ENCODE data around the gene NMNAT2. TPM values are rescaled to one million over a fixed set of nuclear protein-coding genes. Genes with fewer than 3 reads are reported as not detected.

The NMNAT2 gene
- total RNA-seq, 1 experiment from 2014 or later, result 8.8 TPM

GRCh38 chr1:183227422-183228346, 190.5 kb downstream of the NMNAT2 start:
- CTCF ChIA-PET, result interaction anchor here (0.6 to 3.7 kb wide), 39 partner anchors 7 to 428 kb away, joined by 3 to 29 read pairs (median 4); partner anchors contain the start of gene LAMC2
- POLR2A ChIA-PET, result interaction anchor here (0.6 kb wide), 1 partner anchor 33 kb away, joined by 7 read pairs; no protein-coding TSS in a partner anchor

GRCh38 chr1:183226963-183227362, 191.2 kb downstream of the NMNAT2 start:
- CTCF ChIA-PET, result interaction anchor here (0.9 to 3.7 kb wide), 15 partner anchors 8 to 360 kb away, joined by 3 to 29 read pairs (median 9); partner anchors contain the start of gene LAMC2
- ATAC-seq, result no peak; the same call in 1 of the 2 replicates
- Mint-ChIP-seq H3K27me3 (ENCODE audit: low read depth) (no peaks in the 10 kb centered on the region), H3K36me3 (no peaks in the 10 kb centered on the region), H3K9me3 (no peaks in the 10 kb centered on the region), H3K4me3 (no peak overlapping the region), H3K27ac (no peak overlapping the region), H3K4me1 (peaks cover 23% of the 10 kb centered on the region)
- DNase-seq (ENCODE audit: low spot score), result no peak
- POLR2A ChIA-PET, result interaction anchor here (0.6 kb wide), 1 partner anchor 34 kb away, joined by 7 read pairs; no protein-coding TSS in a partner anchor
- no peak for TF ChIP-seq ZNF281 (CRISPR knock-in tag; IDR thresholded peaks at IDR 0.05)
- TF ChIP-seq, protein P1, sequence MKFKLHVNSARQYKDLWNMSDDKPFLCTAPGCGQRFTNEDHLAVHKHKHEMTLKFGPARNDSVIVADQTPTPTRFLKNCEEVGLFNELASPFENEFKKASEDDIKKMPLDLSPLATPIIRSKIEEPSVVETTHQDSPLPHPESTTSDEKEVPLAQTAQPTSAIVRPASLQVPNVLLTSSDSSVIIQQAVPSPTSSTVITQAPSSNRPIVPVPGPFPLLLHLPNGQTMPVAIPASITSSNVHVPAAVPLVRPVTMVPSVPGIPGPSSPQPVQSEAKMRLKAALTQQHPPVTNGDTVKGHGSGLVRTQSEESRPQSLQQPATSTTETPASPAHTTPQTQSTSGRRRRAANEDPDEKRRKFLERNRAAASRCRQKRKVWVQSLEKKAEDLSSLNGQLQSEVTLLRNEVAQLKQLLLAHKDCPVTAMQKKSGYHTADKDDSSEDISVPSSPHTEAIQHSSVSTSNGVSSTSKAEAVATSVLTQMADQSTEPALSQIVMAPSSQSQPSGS (CRISPR knock-in tag; IDR thresholded peaks at IDR 0.05; ENCODE audit: borderline replicate concordance, low read depth), result no peak
- TF ChIP-seq, protein P2, sequence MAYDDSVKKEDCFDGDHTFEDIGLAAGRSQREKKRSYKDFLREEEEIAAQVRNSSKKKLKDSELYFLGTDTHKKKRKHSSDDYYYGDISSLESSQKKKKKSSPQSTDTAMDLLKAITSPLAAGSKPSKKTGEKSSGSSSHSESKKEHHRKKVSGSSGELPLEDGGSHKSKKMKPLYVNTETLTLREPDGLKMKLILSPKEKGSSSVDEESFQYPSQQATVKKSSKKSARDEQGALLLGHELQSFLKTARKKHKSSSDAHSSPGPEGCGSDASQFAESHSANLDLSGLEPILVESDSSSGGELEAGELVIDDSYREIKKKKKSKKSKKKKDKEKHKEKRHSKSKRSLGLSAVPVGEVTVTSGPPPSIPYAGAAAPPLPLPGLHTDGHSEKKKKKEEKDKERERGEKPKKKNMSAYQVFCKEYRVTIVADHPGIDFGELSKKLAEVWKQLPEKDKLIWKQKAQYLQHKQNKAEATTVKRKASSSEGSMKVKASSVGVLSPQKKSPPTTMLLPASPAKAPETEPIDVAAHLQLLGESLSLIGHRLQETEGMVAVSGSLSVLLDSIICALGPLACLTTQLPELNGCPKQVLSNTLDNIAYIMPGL (CRISPR knock-in tag; IDR thresholded peaks at IDR 0.05), result no peak
- TF ChIP-seq, protein P3, sequence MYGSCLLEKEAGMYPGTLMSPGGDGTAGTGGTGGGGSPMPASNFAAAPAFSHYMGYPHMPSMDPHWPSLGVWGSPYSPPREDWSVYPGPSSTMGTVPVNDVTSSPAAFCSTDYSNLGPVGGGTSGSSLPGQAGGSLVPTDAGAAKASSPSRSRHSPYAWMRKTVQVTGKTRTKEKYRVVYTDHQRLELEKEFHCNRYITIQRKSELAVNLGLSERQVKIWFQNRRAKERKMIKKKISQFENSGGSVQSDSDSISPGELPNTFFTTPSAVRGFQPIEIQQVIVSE (CRISPR knock-in tag; IDR thresholded peaks at IDR 0.05; ENCODE audit: borderline replicate concordance), result no peak
- TF ChIP-seq GABPB1 (CRISPR knock-in tag; IDR thresholded peaks at IDR 0.05), result no peak
- no peak for TF ChIP-seq FOXP1 (CRISPR knock-in tag; IDR thresholded peaks at IDR 0.05; ENCODE audit: borderline replicate concordance)
- no peak for TF ChIP-seq ESRRA (CRISPR knock-in tag; IDR thresholded peaks at IDR 0.05; ENCODE audit: borderline replicate concordance)
- no peak for TF ChIP-seq NR2C2 (CRISPR knock-in tag; IDR thresholded peaks at IDR 0.05)
- TF ChIP-seq MAX (CRISPR knock-in tag; IDR thresholded peaks at IDR 0.05), result no peak
- TF ChIP-seq, protein P4, sequence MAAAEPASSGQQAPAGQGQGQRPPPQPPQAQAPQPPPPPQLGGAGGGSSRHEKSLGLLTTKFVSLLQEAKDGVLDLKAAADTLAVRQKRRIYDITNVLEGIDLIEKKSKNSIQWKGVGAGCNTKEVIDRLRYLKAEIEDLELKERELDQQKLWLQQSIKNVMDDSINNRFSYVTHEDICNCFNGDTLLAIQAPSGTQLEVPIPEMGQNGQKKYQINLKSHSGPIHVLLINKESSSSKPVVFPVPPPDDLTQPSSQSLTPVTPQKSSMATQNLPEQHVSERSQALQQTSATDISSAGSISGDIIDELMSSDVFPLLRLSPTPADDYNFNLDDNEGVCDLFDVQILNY (CRISPR knock-in tag; IDR thresholded peaks at IDR 0.05), result no peak
- TF ChIP-seq RELA (CRISPR knock-in tag; IDR thresholded peaks at IDR 0.05; ENCODE audit: borderline replicate concordance), result no peak
- TF ChIP-seq MXD4 (CRISPR knock-in tag; IDR thresholded peaks at IDR 0.05; ENCODE audit: borderline replicate concordance), result no peak
- TF ChIP-seq, protein P5, sequence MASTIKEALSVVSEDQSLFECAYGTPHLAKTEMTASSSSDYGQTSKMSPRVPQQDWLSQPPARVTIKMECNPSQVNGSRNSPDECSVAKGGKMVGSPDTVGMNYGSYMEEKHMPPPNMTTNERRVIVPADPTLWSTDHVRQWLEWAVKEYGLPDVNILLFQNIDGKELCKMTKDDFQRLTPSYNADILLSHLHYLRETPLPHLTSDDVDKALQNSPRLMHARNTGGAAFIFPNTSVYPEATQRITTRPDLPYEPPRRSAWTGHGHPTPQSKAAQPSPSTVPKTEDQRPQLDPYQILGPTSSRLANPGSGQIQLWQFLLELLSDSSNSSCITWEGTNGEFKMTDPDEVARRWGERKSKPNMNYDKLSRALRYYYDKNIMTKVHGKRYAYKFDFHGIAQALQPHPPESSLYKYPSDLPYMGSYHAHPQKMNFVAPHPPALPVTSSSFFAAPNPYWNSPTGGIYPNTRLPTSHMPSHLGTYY (CRISPR knock-in tag; IDR thresholded peaks at IDR 0.05), result no peak
- no peak for TF ChIP-seq ZNF416 (CRISPR knock-in tag; IDR thresholded peaks at IDR 0.05)

More at GRCh38 chr1:183227422-183228346, 190.5 kb downstream of the NMNAT2 start:
- no peak overlapping the region for H3K4me3 Mint-ChIP-seq
- H3K27me3 Mint-ChIP-seq (ENCODE audit: low read depth), result no peaks in the 10 kb centered on the region
- DNase-seq (ENCODE audit: low spot score) (peak; percentile 85), ATAC-seq (peak; percentile 95)
- H3K9me3 Mint-ChIP-seq, result no peaks in the 10 kb centered on the region
- no peaks in the 10 kb centered on the region for H3K36me3 Mint-ChIP-seq
- no peak overlapping the region for H3K27ac Mint-ChIP-seq
- no peak for TF ChIP-seq CBFB (CRISPR knock-in tag; IDR thresholded peaks at IDR 0.05; ENCODE audit: low read depth)
- TF ChIP-seq RORB (CRISPR knock-in tag; IDR thresholded peaks at IDR 0.05), result no peak
- peak; percentile 60 for TF ChIP-seq CTCF (IDR thresholded peaks at IDR 0.05)
- no peak for TF ChIP-seq JUN (CRISPR knock-in tag; IDR thresholded peaks at IDR 0.05)
- no peak for TF ChIP-seq GRHL2 (CRISPR knock-in tag; IDR thresholded peaks at IDR 0.05; ENCODE audit: insufficient replicate concordance, severe bottlenecking)
- no peak for TF ChIP-seq MAX (CRISPR knock-in tag; IDR thresholded peaks at IDR 0.05)
- H3K4me1 Mint-ChIP-seq, result peaks cover 23% of the 10 kb centered on the region
